Pancreas (tissue), 10 donors: ENCODE data around the gene AP4M1. TPM values are rescaled to one million over a fixed set of nuclear protein-coding genes. Genes with fewer than 3 reads are reported as not detected.
A peak's percentile ranks its signal among the peaks of the same experiment; 100 is the strongest.

Source experiments
- ATAC-seq, 4 donors: fragments of 200-7000 bp; cut with Tn5 transposase; one replicate each; pipeline versions ENCODE4 v1.8.0 to v1.9.1; 2020; ENCODE audit warnings: mild to moderate bottlenecking in 4 of 4, moderate library complexity in 4 of 4
- DNase-seq, 6 donors: peaks; one replicate each; pipeline ENCODE4 v3.0.0-alpha.2; 2020
- FAIRE-seq: peaks from 2 replicates; lab custom pipeline; 2012; peaks lifted over from hg19 to GRCh38; lab: Jason Lieb, UNC
- H3K27ac ChIP-seq, 4 donors: fragments of 200-600 bp; sonication (generic); 1 replicate in 3 of 4; 2 replicates in 1 of 4; pipeline versions ENCODE4 v1.5.0 to v1.8.0; 2020
- H3K27me3 ChIP-seq, 4 donors: fragments of 200-600 bp; one replicate each; pipeline ENCODE4 v1.8.0; 2021
- H3K36me3 ChIP-seq, 3 donors: fragments of 200-600 bp; sonication (generic) in 1 of 3; one replicate each; pipeline versions ENCODE4 v1.5.0 to v1.8.0; 2020 to 2021
- H3K4me1 ChIP-seq, 3 donors: fragments of 200-600 bp; one replicate each; pipeline ENCODE4 v1.8.0; 2021
- H3K4me3 ChIP-seq, 4 donors: fragments of 200-600 bp; sonication (generic) in 2 of 4; one replicate each; pipeline versions ENCODE4 v1.5.0 to v1.8.0; 2020 to 2021
- H3K9me3 ChIP-seq, 4 donors: fragments of 200-600 bp; one replicate each; pipeline ENCODE4 v1.8.0; 2021
- WGBS, 2 donors: extraction: QIAGEN DNeasy Blood & Tissue Kit; methylation state at CpG; one replicate each; pipeline ENCODE4 v1.1.7; 2013; 5-methylcytosine and 5-hydroxymethylcytosine counted together
- intact Hi-C, 3 donors: fragments of 100-400 bp; cut with DNase I; formaldehyde crosslinking; loops; one replicate each; pipeline versions ENCODE4 v1.11.1 to v1.14.2; 2022
- polyA plus RNA-seq, 2 donors: library from polyadenylated mRNA; stranded (reverse); fragments of 200-250 nt; gene quantifications; one replicate each; pipeline ENCODE4 v1.2.3, GENCODE V29; 2013
- total RNA-seq, 6 donors: library from RNA; stranded (reverse); fragmentation: NEBNext Ultra II Directional in 4 of 6; extraction: Animal tissue kit (Norgen Biotek cat#: 25700) in 4 of 6; gene quantifications; one replicate each; pipeline versions ENCODE4 v1.2.1 to v1.2.4, GENCODE V29; 2021 to 2023
- TF ChIP-seq, protein P1 (sequence below), 4 donors: fragments of 200-600 bp; sonication (generic) in 3 of 4; IDR thresholded peaks; one replicate each; pipeline versions ENCODE4 v1.5.0 to v1.8.0; 2021; ENCODE audit warnings: antibody characterized with exemption in 4 of 4
- donor health status: healthy with polysubstance abuse.
- donor health status: DM: no; HTN: no; CAD: no; lungs with moderate emphysema.
- donor health status: DM: no; HTN: no; CAD: no.
- donor health status: control.
- donor health status: control.
- donor health status: Bipolar disorder and iron deficiency.
- donor health status: DM: yes; HTN: yes; CAD: no.
- donor health status: DM: no; HTN: no; CAD: no.
- donor health status: DM: no; HTN: no; CAD: no.
- donor health status: DM: yes; HTN: yes; CAD: no.

AP4M1 gene
- total and polyA plus RNA-seq, 8 donors, result 8.6 to 25.4 (median 12.2) TPM

DNA sequence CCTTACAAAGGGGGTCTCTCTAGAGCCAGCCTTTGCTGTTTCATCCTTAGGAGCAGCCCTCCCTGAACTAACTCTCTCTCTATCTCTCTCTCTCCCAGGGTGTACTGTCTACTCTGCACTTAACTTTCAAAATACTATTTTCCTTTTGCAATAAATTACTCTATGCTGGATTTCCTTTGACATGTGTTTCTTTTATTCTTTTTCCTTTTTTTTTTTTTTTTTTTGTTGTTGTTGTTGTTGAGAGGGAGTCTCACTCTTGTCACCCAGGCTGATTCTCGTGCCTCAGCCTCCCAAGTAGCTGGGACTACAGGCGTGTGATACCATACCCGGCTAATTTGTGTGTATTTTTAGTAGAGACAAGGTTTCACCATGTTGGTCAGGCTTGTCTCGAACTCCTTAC is 18.5 kb upstream of the AP4M1 start:
- 55 to 65% methylated on average over 4 of the region's 4 CpGs for WGBS, 2 donors
- TF ChIP-seq, protein P1, sequence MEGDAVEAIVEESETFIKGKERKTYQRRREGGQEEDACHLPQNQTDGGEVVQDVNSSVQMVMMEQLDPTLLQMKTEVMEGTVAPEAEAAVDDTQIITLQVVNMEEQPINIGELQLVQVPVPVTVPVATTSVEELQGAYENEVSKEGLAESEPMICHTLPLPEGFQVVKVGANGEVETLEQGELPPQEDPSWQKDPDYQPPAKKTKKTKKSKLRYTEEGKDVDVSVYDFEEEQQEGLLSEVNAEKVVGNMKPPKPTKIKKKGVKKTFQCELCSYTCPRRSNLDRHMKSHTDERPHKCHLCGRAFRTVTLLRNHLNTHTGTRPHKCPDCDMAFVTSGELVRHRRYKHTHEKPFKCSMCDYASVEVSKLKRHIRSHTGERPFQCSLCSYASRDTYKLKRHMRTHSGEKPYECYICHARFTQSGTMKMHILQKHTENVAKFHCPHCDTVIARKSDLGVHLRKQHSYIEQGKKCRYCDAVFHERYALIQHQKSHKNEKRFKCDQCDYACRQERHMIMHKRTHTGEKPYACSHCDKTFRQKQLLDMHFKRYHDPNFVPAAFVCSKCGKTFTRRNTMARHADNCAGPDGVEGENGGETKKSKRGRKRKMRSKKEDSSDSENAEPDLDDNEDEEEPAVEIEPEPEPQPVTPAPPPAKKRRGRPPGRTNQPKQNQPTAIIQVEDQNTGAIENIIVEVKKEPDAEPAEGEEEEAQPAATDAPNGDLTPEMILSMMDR (IDR thresholded peaks at IDR 0.05), result no peak
- Histone ChIP-seq H3K4me3 (no peak overlapping the region), H3K27me3 (no peaks in the 10 kb centered on the region), H3K9me3 (no peaks in the 10 kb centered on the region), H3K4me1 (peaks cover 2 to 16% (median 15%) of the 10 kb centered on the region in 3 donors), H3K27ac (peak overlapping the region in 2 of 4 donors; percentile 82 to 86), H3K36me3 (no peaks in the 10 kb centered on the region)
- intact Hi-C loops, result no loop called here
- ATAC-seq (no peak), DNase-seq (no peak), FAIRE-seq (no peak)

DNA sequence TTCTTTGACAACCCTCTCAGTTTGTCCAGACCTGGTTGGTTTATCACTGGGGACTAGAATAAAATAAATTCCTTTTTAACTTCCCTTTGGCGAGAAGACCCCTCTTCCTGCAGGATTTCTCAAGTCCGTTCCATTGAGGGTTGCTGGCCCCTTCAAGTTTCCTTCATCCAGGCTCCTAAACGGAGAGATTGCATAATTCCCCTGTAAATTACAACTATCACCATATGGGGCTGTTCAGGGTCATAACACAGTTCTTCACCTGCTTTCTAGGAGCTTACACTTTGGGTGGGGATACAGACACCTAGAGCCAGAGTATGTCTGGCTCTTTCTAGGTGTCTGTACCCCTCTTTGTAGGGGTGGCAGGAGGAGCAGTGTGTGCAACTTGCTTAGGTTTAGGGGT is 15.9 kb upstream of the AP4M1 start:
- H3K27ac ChIP-seq, result no peak overlapping the region
- WGBS, 2 donors, result 50 to 61% methylated on average over 3 of the region's 3 CpGs
- ATAC-seq (no peak), DNase-seq (no peak), FAIRE-seq (no peak)
- H3K9me3 ChIP-seq, result no peaks in the 10 kb centered on the region
- peaks cover 7 to 8% (median 7%) of the 10 kb centered on the region in 3 donors for H3K4me1 ChIP-seq
- TF ChIP-seq, protein P1 (IDR thresholded peaks at IDR 0.05), result no peak
- no peaks in the 10 kb centered on the region for H3K36me3 ChIP-seq
- H3K4me3 ChIP-seq, result no peak overlapping the region
- no peaks in the 10 kb centered on the region for H3K27me3 ChIP-seq
- intact Hi-C loops, result no loop called here

DNA sequence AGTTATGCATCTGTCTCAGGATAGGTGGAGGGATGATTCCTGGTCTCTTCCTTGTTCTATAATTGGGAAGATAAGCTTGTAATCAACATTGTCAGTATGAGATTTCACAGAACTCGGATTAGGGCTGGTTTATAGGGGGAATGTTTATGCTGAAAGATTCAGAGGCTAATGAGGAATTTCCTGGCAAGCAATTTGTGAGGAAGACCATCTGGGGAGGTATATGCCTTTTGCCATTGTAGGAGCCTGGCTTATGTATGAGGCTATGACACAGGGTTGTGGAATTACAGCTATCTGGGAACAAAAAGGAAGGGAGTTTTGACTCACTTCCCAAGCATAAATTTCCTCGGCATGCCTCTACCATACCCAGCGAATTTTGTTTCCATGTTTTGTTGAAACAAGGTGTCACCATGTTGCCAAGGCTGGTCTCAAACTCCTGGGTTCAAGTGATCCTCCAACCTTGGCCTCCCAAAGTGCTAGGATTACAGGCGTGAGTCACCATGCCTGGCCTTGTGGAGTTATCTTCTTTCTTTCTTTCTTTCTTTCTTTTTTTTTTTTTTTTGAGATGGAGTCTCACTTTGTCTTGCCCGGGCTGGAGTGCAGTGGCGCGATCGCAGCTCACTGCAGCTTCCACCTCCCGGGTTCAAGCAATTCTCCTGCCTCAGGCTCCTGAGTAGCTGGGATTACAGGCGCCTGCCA is 14.2 kb upstream of the AP4M1 start:
- 84 to 87% methylated on average over 10 of the region's 10 CpGs for WGBS, 2 donors
- H3K27me3 ChIP-seq, result no peaks in the 10 kb centered on the region
- no peak overlapping the region for H3K27ac ChIP-seq
- H3K4me3 ChIP-seq, result no peak overlapping the region
- FAIRE-seq (peak; percentile 26), DNase-seq (no peak), ATAC-seq (no peak)
- TF ChIP-seq, protein P1 (IDR thresholded peaks at IDR 0.05), result no peak
- peaks cover 3 to 7% (median 7%) of the 10 kb centered on the region in 3 donors for H3K4me1 ChIP-seq
- no peaks in the 10 kb centered on the region for H3K9me3 ChIP-seq
- intact Hi-C loops, result no loop called here
- H3K36me3 ChIP-seq, result peaks cover 0 to 10% (median 0%) of the 10 kb centered on the region in 3 donors

DNA sequence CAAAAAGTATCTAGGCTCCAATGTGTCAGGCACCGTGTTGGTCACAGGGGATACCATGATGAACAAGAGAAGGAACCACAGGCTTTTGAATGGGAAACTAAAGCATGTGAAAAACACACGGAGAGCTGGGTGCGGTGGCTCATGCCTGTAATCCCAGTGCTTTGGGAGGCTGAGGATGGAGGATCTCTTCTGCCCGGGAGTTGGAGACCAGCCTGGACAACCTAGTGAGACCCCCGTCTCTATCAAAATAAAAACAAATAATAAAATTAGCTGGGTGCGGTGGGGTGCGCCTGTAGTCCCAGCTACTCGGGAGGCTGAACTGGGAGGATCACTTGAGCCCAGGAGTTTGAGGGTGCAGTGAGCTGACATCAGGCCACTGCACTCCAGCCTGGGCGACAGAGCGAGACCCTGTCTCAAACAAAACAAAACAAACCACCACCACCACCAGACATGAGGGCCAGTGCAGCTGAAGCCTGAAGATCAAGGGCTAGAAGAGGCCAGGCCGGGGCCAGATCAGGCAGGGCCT is 13.3 kb upstream of the AP4M1 start:
- H3K4me1 ChIP-seq, result peaks cover 0 to 7% (median 7%) of the 10 kb centered on the region in 3 donors
- peak overlapping the region; percentile 70 to 84 (median 80) for H3K27ac ChIP-seq
- FAIRE-seq (no peak), ATAC-seq (peak in 1 of 4 donors; percentile 4), DNase-seq (no peak)
- TF ChIP-seq, protein P1 (IDR thresholded peaks at IDR 0.05), result no peak
- no peaks in the 10 kb centered on the region for H3K27me3 ChIP-seq
- intact Hi-C loops, result no loop called here
- WGBS, 2 donors, result 76 to 78% methylated on average over 11 of the region's 11 CpGs
- peak overlapping the region; percentile 59 to 97 (median 79) for H3K4me3 ChIP-seq
- H3K9me3 ChIP-seq, result no peaks in the 10 kb centered on the region
- H3K36me3 ChIP-seq, result peaks cover 0 to 18% (median 0%) of the 10 kb centered on the region in 3 donors
